Stimulated activated CD4-positive, alpha-beta T cell treated with anti-CD3 and anti-CD28 coated beads, Interleukin-15, amount 100 ng/mL, for 1 hour (primary cell): ENCODE results near the gene VPS54.
"Not testable (repeated sequence)": the region's sequence is repeated elsewhere in the genome, so short reads cannot be mapped to it uniquely, and the experiment has no call there.

Source experiments
- DNase-seq, 2 donors: peaks; one replicate each; pipeline ENCODE4 v3.0.0-alpha.2; 2020; ENCODE audit warnings: low read depth in 1 of 2, low spot score in 1 of 2

The VPS54 gene

GRCh38 chr2:63994329-63995070 is 24.7 kb downstream of the VPS54 start:
- DNase-seq = not testable (repeated sequence)

DNA sequence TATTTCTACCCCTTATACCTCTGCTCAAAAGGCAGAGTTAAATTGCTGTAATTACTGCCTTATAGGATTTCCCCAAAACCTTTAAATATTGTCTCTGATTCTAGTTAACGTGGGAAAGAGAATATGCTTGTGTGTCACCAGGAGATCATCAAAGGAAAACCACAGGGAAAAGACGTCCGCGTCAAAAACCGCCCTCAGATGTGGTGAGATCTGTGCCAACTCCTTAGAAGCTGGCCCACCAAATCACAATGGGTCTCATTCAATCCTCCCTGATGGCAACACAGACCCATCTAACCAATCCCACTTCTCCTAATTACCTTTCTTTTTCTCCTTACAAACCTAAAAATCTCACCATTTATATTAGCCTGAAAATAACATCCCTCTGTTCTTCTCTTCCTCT is 25.4 kb downstream of the VPS54 start:
- no peak for DNase-seq

DNA sequence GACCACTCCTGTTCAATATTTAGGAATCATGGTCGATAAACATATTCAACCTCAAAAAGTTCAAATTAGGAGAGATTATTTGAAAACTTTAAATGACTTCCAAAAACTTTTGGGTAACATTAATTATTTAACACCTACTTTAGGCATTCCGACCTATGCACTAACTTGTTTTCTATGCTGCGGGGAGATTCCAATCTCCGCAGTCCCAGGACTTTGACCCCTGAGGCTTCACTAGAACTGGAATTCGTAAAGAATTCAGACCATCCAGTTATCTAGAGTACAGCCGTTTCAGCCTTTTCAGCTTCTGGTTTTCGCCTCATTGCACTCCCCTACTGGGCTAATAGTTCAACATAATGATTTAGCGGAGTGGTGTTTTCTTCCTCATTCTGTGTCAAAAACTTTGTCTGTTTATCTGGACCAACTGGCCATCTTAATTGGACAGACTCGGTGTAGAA is 26.1 kb downstream of the VPS54 start:
- not testable (repeated sequence) for DNase-seq

GRCh38 chr2:63992061-63992685 is 27.1 kb downstream of the VPS54 start:
- DNase-seq = no peak

DNA sequence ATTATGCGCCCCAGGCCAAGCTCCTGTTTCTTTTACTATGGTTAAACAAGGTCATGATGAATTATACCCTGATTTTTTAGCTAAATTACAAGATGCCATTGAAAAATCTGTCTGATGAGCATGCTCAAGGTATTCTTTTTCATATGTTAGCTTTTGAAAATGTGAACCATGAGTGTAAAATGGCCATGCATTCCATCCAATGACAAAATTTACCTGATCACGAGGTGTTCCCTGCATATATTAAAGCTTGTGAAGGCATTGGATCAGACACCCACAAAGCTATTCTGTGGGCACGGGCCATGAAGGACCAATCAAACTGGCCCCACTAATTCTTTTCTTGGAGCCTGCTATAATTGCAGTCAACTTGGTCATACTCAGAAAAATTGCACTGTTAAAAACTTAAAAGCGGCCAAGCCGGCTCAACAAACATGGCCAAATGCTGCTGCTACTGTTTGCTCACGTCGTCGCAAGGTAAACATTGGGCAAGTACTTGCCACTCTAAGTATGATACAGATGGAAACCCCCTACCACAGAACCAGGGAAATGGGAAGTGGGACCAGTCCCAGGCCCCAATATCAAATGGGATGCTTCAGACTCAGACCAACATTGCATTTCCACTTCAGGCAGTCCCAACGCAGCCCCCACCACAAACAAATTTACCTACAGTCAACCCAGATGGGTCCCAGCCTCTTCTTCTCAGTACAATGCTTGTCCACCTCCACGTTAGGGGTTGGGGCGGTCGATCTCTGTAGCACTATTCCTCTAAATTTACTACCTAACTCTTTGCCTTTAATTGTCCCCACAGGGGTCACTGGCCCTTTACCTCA is 27.8 kb downstream of the VPS54 start:
- not testable (repeated sequence) for DNase-seq

DNA sequence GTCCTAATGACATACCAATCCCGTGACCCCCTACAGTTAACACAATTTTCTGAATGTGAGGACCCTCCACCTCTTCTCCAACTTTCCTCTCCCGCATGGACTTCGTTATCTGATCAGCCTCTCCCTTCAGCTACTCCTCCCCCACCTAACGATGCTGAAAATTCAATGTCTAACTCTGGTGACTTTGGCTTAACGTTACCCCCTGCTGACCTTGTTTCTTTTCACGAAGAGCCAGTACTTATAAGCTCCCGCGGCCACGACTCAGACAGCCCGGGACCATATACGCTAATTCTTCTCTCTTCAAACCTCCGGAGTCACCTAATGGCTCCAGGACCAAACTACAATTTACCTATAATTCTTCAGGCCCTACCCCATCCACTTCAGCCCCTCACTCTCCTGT is 29.2 kb downstream of the VPS54 start:
- no peak for DNase-seq

DNA sequence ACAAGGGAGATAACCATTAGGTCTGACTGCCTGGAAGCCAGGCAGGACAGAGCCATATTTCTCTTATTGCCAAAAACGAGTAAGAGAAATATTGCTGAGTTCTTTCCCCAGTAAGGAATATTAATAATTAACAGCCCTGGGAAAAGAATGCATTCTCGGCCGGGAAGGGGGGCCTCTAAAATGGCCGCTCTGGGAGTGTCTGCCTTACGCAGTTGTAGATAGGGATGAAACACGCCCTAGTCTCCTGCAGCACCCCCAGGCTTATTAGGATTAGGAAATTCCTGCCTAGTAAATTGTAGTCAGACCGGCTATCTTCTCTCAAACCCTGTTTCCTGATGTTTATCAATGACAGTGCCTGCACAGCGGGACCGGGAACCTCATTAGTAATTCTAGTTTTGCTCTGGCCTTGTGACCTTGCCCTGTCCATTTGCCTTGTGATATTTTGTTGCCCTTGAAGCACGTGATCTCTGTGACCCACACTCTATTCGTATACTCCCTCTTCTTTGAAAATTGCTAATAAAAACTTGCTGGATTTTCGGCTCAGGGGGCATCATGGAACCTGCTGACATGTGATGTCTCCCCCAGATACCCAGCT is 30.3 kb downstream of the VPS54 start:
- DNase-seq = not testable (repeated sequence)

GRCh38 chr2:63984606-63985359 is 34.4 kb downstream of the VPS54 start:
- no peak for DNase-seq

- DNase-seq = no peak
These were observed 35.1 kb downstream of the VPS54 start for GRCh38 chr2:63983986-63984605.

GRCh38 chr2:63982335-63982734 is 36.9 kb downstream of the VPS54 start:
- no peak for DNase-seq

DNA sequence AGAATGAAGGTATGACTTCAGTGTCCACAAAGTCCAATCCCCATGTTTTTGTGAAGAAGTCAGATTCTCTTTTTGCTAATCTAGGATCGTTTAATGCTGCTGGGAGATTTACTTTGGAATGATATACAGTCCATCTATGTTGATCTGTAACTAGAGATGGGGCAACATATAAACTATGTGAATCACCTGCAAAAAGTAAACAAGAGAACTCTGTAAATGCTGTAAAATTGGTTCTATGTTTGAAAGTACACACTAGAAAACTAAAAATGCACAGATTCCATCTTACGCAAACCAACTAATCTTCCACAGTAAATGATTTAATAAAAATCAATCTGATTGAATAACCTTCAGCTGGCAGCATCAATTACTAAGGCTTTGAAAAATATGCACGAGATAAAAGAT is 37.5 kb downstream of the VPS54 start:
- no peak for DNase-seq

DNA sequence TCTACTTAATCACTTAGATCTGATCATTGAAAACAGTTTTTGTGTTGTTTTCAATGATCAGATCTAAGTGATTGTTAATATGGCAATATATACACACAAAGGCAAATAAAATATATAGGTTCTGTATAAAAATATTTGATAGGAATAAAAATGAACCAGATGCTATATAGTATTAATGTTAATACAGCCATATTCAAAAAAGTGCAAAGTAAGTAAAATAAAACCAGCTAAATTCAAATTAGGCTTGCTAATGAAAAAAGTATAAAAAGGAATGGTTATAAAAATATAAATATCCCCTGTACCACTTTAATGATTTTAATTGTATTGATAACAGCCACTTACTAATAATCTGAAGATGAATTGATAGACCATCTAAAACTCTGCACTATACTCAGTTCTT is 38.4 kb downstream of the VPS54 start:
- DNase-seq = no peak

DNA sequence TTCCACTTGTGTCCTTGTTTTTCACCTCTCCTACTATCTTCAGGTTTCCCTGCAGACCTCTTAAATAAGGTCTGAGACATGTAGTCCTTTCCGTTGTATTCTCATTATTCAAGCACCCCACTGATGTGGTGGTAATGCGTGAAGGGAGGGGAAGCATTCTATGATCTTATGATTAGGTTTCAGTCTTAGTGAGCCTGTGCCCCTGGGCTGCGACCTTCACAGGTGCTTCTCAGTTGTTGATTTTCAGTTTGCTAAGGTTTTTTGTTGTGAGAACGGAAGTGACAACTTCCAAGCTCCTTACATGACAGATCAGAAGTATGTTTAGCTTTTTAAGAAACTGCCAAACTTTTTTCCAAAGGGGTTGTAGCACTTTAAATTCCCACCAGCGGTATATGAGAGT is 41.3 kb downstream of the VPS54 start:
- DNase-seq = no peak

DNA sequence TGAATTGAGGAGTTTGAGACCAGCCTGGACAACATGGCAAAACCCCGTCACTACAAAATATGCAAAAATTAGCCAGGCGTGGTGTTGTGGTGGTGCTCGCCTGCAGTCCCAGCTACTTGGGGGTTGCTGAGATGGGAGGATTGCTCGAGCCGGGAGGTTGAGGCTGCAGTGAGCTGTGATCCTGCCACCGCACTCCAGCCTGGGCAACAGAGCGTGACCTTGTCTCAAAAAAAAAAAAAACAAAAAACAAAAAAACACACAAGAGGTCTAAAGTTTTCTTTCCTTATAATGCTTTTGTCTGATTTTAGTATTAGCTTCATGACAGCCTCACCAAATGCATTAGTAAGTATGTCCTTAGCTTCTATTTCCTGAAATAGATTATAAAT is 43.1 kb downstream of the VPS54 start:
- no peak for DNase-seq

- no peak for DNase-seq
These were observed 43.6 kb downstream of the VPS54 start for GRCh38 chr2:63975437-63976124.

DNA sequence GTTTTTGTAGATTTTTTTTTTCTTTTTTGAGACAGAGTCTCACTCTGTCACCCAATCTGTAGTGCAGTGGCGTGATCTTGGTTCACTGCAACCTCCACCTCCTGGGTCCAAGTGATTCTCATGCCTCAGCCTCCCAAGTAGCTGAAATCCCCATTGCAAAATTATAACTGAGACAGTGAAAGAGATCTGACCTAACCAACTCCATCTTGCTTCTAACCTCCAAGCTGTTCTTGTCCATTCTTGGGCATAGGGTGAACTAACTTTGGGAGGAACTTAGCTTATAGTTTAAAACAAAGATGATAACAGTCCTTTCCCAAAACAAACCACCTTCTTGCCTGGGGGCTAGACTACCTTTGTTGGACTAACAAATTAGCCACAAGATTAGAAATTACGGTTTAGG is 44.2 kb downstream of the VPS54 start:
- not testable (repeated sequence) for DNase-seq

- DNase-seq = no peak
These were observed 57.0 kb downstream of the VPS54 start for GRCh38 chr2:63962186-63962585.

DNA sequence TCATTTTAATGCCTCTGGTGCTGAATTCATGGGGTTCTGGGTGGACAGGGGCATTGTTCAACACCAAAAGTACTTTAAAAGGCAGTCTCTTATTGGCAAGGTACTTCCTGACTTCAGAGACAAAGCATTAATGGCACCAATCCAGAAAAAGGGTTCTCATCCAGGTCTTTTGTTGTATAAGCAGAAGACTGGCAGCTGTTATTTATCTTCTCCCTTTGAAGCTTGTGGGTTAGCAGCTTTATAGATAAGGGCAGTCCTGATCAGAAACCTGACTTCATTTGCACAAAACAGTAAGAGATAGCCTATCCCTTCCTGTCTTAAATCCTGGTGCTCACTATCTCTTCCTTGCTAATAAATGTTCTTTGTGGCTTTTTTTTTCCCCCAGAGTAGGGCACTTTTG is 68.8 kb downstream of the VPS54 start:
- no peak for DNase-seq

DNA sequence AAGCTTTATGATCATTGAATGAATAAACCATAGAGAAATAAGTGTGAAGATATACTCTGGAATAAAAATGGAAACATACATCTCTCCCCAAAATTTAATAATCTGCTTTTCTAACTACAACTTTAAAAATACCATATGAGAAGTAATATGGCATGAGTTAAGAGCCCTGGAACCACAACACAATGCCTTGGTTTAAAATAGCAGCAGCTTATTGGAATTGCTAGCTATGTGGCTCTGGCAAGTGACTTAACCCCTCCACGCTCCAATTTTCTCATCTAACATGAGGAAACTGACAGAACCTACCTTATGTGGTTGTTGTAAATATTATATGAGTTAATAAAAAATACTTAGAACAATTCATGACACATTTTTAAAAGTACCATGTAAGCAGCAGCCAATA is 76.4 kb downstream of the VPS54 start:
- DNase-seq = no peak

GRCh38 chr2:63932104-63932503 is 87.1 kb downstream of the VPS54 start:
- not testable (repeated sequence) for DNase-seq
